ENCODE measurements around the gene ASPSCR1. TPM values are rescaled to one million over a fixed set of nuclear protein-coding genes. Genes with fewer than 3 reads are reported as not detected.

The ASPSCR1 gene
- total and polyA plus RNA-seq, 2 of the 13 experiments (the other 11 are each of a cell fraction or from before 2014, with no cell fraction given) = 274 to 314 TPM

DNA sequence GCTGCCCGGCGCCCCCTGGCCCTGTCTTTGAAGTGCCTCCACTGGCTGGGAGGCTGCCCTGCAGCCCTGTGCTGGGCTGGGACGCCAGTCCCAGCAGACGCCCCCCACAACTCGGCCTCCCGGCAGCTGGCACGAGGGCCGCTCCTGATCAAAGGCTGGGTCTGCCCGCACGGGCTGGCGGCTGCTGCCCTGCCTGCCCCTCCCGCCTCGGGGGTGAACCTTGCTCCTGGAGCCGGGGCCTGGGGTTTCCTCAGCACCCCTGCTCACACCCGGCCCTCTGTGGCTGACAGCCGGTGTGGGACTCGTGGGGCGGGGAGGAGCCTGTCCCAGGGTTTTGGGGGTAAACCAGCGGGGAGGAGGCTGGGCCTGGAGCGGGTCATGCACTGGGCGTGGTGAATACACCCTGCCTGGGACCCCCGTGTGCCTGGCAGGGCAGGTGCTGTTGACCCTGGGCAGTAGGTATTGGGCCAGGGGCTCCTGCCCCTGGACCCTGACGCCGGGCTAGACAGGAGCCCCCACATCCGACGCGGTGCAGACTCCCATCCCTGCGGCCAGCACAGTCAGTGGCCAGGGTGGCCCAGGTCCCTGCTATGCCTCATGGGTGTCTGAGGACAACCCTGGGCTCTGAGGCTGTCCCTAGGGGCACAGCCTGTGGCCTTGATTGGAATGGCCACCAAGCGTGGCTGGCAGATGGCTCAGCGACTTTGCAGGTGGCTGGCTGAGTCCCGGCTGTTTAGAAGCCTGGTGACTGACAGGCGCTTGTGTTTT, 23.6 kb downstream of the ASPSCR1 start (continued):
- 0 out of 2 replicates have a peak, but pooled peaks have one; percentile 87 for TF ChIP-seq ZNF572 (CRISPR knock-in tag; IDR thresholded peaks at IDR 0.05)
- TF ChIP-seq RCOR2 (CRISPR knock-in tag; IDR thresholded peaks at IDR 0.05) = peak; percentile 67; the same call in 1 of the 2 replicates
- TF ChIP-seq THAP11 (CRISPR knock-in tag; IDR thresholded peaks at IDR 0.05) = peak; percentile 82
- TF ChIP-seq HNF4A (CRISPR knock-in tag; IDR thresholded peaks at IDR 0.05) = peak; percentile 99
- 0 out of 2 replicates have a peak, but pooled peaks have one; percentile 70 for TF ChIP-seq ZNF510 (CRISPR knock-in tag; IDR thresholded peaks at IDR 0.05; ENCODE audit: low read depth)
- peak; percentile 93 for TF ChIP-seq ZNF281 (CRISPR knock-in tag; IDR thresholded peaks at IDR 0.05; ENCODE audit: borderline replicate concordance)
- TF ChIP-seq ZNF142 (CRISPR knock-in tag; IDR thresholded peaks at IDR 0.05) = 0 out of 2 replicates have a peak, but pooled peaks have one; percentile 38
- TF ChIP-seq HDAC6 (IDR thresholded peaks at IDR 0.05; ENCODE audit: low read depth, low read length) = no peak
- TF ChIP-seq KLF13 (CRISPR knock-in tag; IDR thresholded peaks at IDR 0.05) = peak; percentile 80; the same call in 1 of the 2 replicates
- TF ChIP-seq KLF11 (CRISPR knock-in tag; IDR thresholded peaks at IDR 0.05) = peak; percentile 37; the same call in 1 of the 2 replicates
- TF ChIP-seq, protein P1, sequence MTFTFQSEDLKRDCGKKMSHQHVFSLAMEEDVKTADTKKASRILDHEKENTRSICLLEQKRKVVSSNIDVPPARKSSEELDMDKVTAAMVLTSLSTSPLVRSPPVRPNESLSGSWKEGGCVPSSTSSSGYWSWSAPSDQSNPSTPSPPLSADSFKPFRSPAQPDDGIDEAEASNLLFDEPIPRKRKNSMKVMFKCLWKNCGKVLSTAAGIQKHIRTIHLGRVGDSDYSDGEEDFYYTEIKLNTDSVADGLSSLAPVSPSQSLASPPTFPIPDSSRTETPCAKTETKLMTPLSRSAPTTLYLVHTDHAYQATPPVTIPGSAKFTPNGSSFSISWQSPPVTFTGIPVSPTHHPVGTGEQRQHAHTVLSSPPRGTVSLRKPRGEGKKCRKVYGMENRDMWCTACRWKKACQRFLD (CRISPR knock-in tag; IDR thresholded peaks at IDR 0.05; ENCODE audit: borderline replicate concordance) = peak; percentile 56
- TF ChIP-seq HOXA3 (CRISPR knock-in tag; IDR thresholded peaks at IDR 0.05) = peak; percentile 97
- TF ChIP-seq, protein P2, sequence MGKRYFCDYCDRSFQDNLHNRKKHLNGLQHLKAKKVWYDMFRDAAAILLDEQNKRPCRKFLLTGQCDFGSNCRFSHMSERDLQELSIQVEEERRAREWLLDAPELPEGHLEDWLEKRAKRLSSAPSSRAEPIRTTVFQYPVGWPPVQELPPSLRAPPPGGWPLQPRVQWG (CRISPR knock-in tag; IDR thresholded peaks at IDR 0.05; ENCODE audit: borderline replicate concordance, low read depth) = no peak
- TF ChIP-seq MTA1 (CRISPR knock-in tag; IDR thresholded peaks at IDR 0.05; ENCODE audit: borderline replicate concordance) = peak; percentile 92
- no peak for TF ChIP-seq ZNF598 (CRISPR knock-in tag; IDR thresholded peaks at IDR 0.05; ENCODE audit: borderline replicate concordance)
- TF ChIP-seq PAF1 (CRISPR knock-in tag; IDR thresholded peaks at IDR 0.05) = no peak; the same call in none of the 2 replicates
- TF ChIP-seq ELF4 (CRISPR knock-in tag; IDR thresholded peaks at IDR 0.05; ENCODE audit: borderline replicate concordance) = no peak
